ENCODE data around the gene COL20A1. TPM values are rescaled to one million over a fixed set of nuclear protein-coding genes. Genes with fewer than 3 reads are reported as not detected.
"Not testable (repeated sequence)": the region's sequence is repeated elsewhere in the genome, so short reads cannot be mapped to it uniquely, and the experiment has no call there.

The COL20A1 gene
- total RNA-seq, 1 experiment from 2014 or later, result 2.3 TPM

- H3K4me1 ChIP-seq (ENCODE audit: insufficient read depth, low read length), result no peaks in the 10 kb centered on the region
- no peaks in the 10 kb centered on the region for H4K20me1 ChIP-seq (ENCODE audit: control insufficient read depth, insufficient read depth, insufficient read length)
- no peaks in the 10 kb centered on the region for H3K36me3 Mint-ChIP-seq (ENCODE audit: insufficient read depth in 1 of 3, low read depth in 3 of 3)
- peaks cover 51% of the 10 kb centered on the region for H3K27me3 Mint-ChIP-seq (ENCODE audit: low read depth)
- H3T11ph ChIP-seq (ENCODE audit: low read length), result no peak overlapping the region
- no peak overlapping the region for H3K27ac ChIP-seq (ENCODE audit: insufficient read length, low read depth, low read length)
- no peak overlapping the region for H3K4me2 ChIP-seq (ENCODE audit: insufficient read depth, insufficient read length, low read length)
- H4K8ac ChIP-seq (replicated peaks; ENCODE audit: insufficient read length, low read depth, low read length), result no peak overlapping the region
- WGBS (ENCODE audit: extremely low coverage, insufficient read length, low lambda C conversion rate), result no CpG with 5 or more reads among the region's 12 CpGs
- no peaks in the 10 kb centered on the region for H3K79me1 ChIP-seq (ENCODE audit: insufficient read depth, low read depth, low read length, poor library complexity, severe bottlenecking)
- no peak overlapping the region for H3K4me3 Mint-ChIP-seq
- no peak overlapping the region for H3K18ac ChIP-seq (ENCODE audit: insufficient read length, low read depth, low read length)
- no peak for DNase-seq
- H3K27ac Mint-ChIP-seq, result no peak overlapping the region
- H3K9me3 ChIP-seq (ENCODE audit: control insufficient read depth, low read depth, low read length), result no peaks in the 10 kb centered on the region
- no peak overlapping the region for H3K23ac ChIP-seq (ENCODE audit: insufficient read length, low read depth, low read length)
- no peak overlapping the region for H3K4ac ChIP-seq (ENCODE audit: low read depth, low read length)
- no peak overlapping the region for H2AFZ ChIP-seq (ENCODE audit: low read length)
- H3K9ac ChIP-seq (ENCODE audit: extremely low read depth, insufficient read length, low read length), result no peak overlapping the region
- H3K9me3 Mint-ChIP-seq, result peaks cover 0 to 9% of the 10 kb centered on the region in 2 experiments; a peak in 2 of 5 replicates
- no peak for TF ChIP-seq CTCF (conservative IDR thresholded peaks at IDR 0.05)
- H3K14ac ChIP-seq (ENCODE audit: insufficient read depth, low read length), result no peak overlapping the region
- H3K4me1 Mint-ChIP-seq, result 0 out of 4 replicates have a peak, but pooled peaks cover 0 to 3% of the 10 kb centered on the region in 2 experiments
- H3K56ac ChIP-seq (ENCODE audit: insufficient read length, low read depth, low read length), result no peak overlapping the region
- H2BK120ac ChIP-seq (ENCODE audit: low read depth, low read length, poor library complexity, severe bottlenecking), result no peak overlapping the region
- H4K91ac ChIP-seq (ENCODE audit: insufficient read length, low read depth, low read length), result no peak overlapping the region
- no peak overlapping the region for H4K5ac ChIP-seq (ENCODE audit: insufficient read length, low read depth, low read length)
- no peak overlapping the region for H2BK20ac ChIP-seq (ENCODE audit: low read depth, low read length, poor library complexity, severe bottlenecking)
- H2AK5ac ChIP-seq (ENCODE audit: insufficient read length, low read length), result no peak overlapping the region
- H2BK15ac ChIP-seq (ENCODE audit: low read depth, low read length), result no peak overlapping the region
- no peak overlapping the region for H2BK5ac ChIP-seq (ENCODE audit: insufficient read length, low read length)
- no peak overlapping the region for H2BK12ac ChIP-seq (ENCODE audit: insufficient read length, low read depth, low read length)
- H3K23me2 ChIP-seq (ENCODE audit: insufficient read length, low read depth, low read length, poor library complexity, severe bottlenecking), result no peaks in the 10 kb centered on the region
- H3K79me2 ChIP-seq (ENCODE audit: insufficient read depth, low read length), result no peaks in the 10 kb centered on the region; the same call in 1 of the 2 replicates
- no peaks in the 10 kb centered on the region for H3K27me3 ChIP-seq (ENCODE audit: insufficient read depth, low read length)
These were observed 44.9 kb downstream of the COL20A1 start for GRCh38 chr20:63337786-63338420.

- WGBS (ENCODE audit: extremely low coverage, insufficient read length, low lambda C conversion rate), result no CpG with 5 or more reads among the region's 14 CpGs
- not testable (repeated sequence) for H2BK12ac ChIP-seq (ENCODE audit: insufficient read length, low read depth, low read length); H4K8ac ChIP-seq (replicated peaks; ENCODE audit: insufficient read length, low read depth, low read length); H3K36me3 Mint-ChIP-seq (ENCODE audit: insufficient read depth in 1 of 3, low read depth in 3 of 3); H3K14ac ChIP-seq (ENCODE audit: insufficient read depth, low read length); H2BK15ac ChIP-seq (ENCODE audit: low read depth, low read length); H3K9me3 ChIP-seq (ENCODE audit: control insufficient read depth, low read depth, low read length); H2BK20ac ChIP-seq (ENCODE audit: low read depth, low read length, poor library complexity, severe bottlenecking); H3K4me2 ChIP-seq (ENCODE audit: insufficient read depth, insufficient read length, low read length); H4K91ac ChIP-seq (ENCODE audit: insufficient read length, low read depth, low read length); H2AFZ ChIP-seq (ENCODE audit: low read length); H3K4me1 ChIP-seq (ENCODE audit: insufficient read depth, low read length); H2BK120ac ChIP-seq (ENCODE audit: low read depth, low read length, poor library complexity, severe bottlenecking); H3K56ac ChIP-seq (ENCODE audit: insufficient read length, low read depth, low read length); H2BK5ac ChIP-seq (ENCODE audit: insufficient read length, low read length); H3K4me1 Mint-ChIP-seq; H3K27ac Mint-ChIP-seq; H3K27me3 ChIP-seq (ENCODE audit: insufficient read depth, low read length); H3K27ac ChIP-seq (ENCODE audit: insufficient read length, low read depth, low read length); H3K4ac ChIP-seq (ENCODE audit: low read depth, low read length); H3T11ph ChIP-seq (ENCODE audit: low read length); H3K9ac ChIP-seq (ENCODE audit: extremely low read depth, insufficient read length, low read length); H3K23ac ChIP-seq (ENCODE audit: insufficient read length, low read depth, low read length); H3K23me2 ChIP-seq (ENCODE audit: insufficient read length, low read depth, low read length, poor library complexity, severe bottlenecking); H3K9me3 Mint-ChIP-seq; H4K20me1 ChIP-seq (ENCODE audit: control insufficient read depth, insufficient read depth, insufficient read length); DNase-seq; H3K18ac ChIP-seq (ENCODE audit: insufficient read length, low read depth, low read length); H2AK5ac ChIP-seq (ENCODE audit: insufficient read length, low read length); H3K79me1 ChIP-seq (ENCODE audit: insufficient read depth, low read depth, low read length, poor library complexity, severe bottlenecking); H3K4me3 Mint-ChIP-seq; H4K5ac ChIP-seq (ENCODE audit: insufficient read length, low read depth, low read length); H3K79me2 ChIP-seq (ENCODE audit: insufficient read depth, low read length)
- H3K27me3 Mint-ChIP-seq (ENCODE audit: low read depth), result peaks cover 45% of the 10 kb centered on the region
These were observed 46.4 kb downstream of the COL20A1 start for GRCh38 chr20:63339154-63340094.

All from H9 (cell line).